ENCODE data around the gene PLBD2. TPM values are rescaled to one million over a fixed set of nuclear protein-coding genes. Genes with fewer than 3 reads are reported as not detected.

Gene PLBD2
- total RNA-seq, 2 donors from 2014 or later, result 14.7 to 14.9 TPM

GRCh38 chr12:113414519-113415038, 56.2 kb downstream of the PLBD2 start:
- Mint-ChIP-seq H3K27ac (no peak overlapping the region), H3K9me3 (no peaks in the 10 kb centered on the region), H3K36me3 (no peaks in the 10 kb centered on the region)
- ATAC-seq (no peak), DNase-seq (ENCODE audit: low spot score in 2 of 2) (no peak)

- no peak for DNase-seq (ENCODE audit: low spot score in 2 of 2)
- ATAC-seq, result no peak
- no peaks in the 10 kb centered on the region for H3K9me3 Mint-ChIP-seq
- no peak overlapping the region for H3K27ac Mint-ChIP-seq
- H3K36me3 Mint-ChIP-seq, result no peaks in the 10 kb centered on the region
These were observed 57.8 kb downstream of the PLBD2 start for GRCh38 chr12:113416091-113416754.

- Mint-ChIP-seq H3K36me3 (no peaks in the 10 kb centered on the region), H3K27ac (no peak overlapping the region), H3K9me3 (no peaks in the 10 kb centered on the region)
- ATAC-seq (no peak), DNase-seq (ENCODE audit: low spot score in 2 of 2) (no peak)
These were observed 60.0 kb downstream of the PLBD2 start for GRCh38 chr12:113418213-113418879.

- Mint-ChIP-seq H3K27ac (no peak overlapping the region), H3K36me3 (no peaks in the 10 kb centered on the region), H3K9me3 (no peaks in the 10 kb centered on the region)
- DNase-seq (ENCODE audit: low spot score in 2 of 2), result no peak
- no peak for ATAC-seq
These were observed 62.7 kb downstream of the PLBD2 start for GRCh38 chr12:113420996-113421595.

- H3K36me3 Mint-ChIP-seq, result no peaks in the 10 kb centered on the region
- ATAC-seq, result peak; percentile 96 to 98
- peak within 1 kb of the TSS; percentile 89 to 94 for H3K27ac Mint-ChIP-seq
- H3K9me3 Mint-ChIP-seq, result no peaks in the 10 kb centered on the region
- DNase-seq (ENCODE audit: low spot score in 2 of 2), result peak; percentile 57 to 61
These were observed 63.9 kb downstream of the PLBD2 start, which contains the start of gene SDSL for GRCh38 chr12:113422030-113422885. TSS of gene SDSL (plus strand) at chr12:113422380. CDS start at chr12:113427983, 5,603 bp downstream.

- Mint-ChIP-seq H3K36me3 (no peaks in the 10 kb centered on the region), H3K27ac (peak overlapping the region in 1 of 2 donors; percentile 89), H3K9me3 (no peaks in the 10 kb centered on the region)
- DNase-seq (ENCODE audit: low spot score in 2 of 2) (no peak), ATAC-seq (no peak)
These were observed 64.7 kb downstream of the PLBD2 start for GRCh38 chr12:113422886-113423669.

GRCh38 chr12:113424456-113424855, 66.1 kb downstream of the PLBD2 start:
- no peak for ATAC-seq
- Mint-ChIP-seq H3K36me3 (no peaks in the 10 kb centered on the region), H3K27ac (no peak overlapping the region), H3K9me3 (no peaks in the 10 kb centered on the region)
- DNase-seq (ENCODE audit: low spot score in 2 of 2), result no peak

- DNase-seq (ENCODE audit: low spot score in 2 of 2) (peak in 1 of 2 donors; percentile 73), ATAC-seq (peak; percentile 40 to 46)
- Mint-ChIP-seq H3K36me3 (no peaks in the 10 kb centered on the region), H3K9me3 (no peaks in the 10 kb centered on the region), H3K27ac (no peak overlapping the region)
These were observed 66.8 kb downstream of the PLBD2 start for GRCh38 chr12:113424915-113425823.

- Mint-ChIP-seq H3K36me3 (no peaks in the 10 kb centered on the region), H3K27ac (no peak overlapping the region), H3K9me3 (no peaks in the 10 kb centered on the region)
- ATAC-seq, result no peak
- no peak for DNase-seq (ENCODE audit: low spot score in 2 of 2)
These were observed 67.6 kb downstream of the PLBD2 start for GRCh38 chr12:113425960-113426453.

GRCh38 chr12:113427882-113428281, 69.5 kb downstream of the PLBD2 start:
- H3K9me3 Mint-ChIP-seq, result no peaks in the 10 kb centered on the region
- no peak for ATAC-seq
- no peak for DNase-seq (ENCODE audit: low spot score in 2 of 2)
- H3K36me3 Mint-ChIP-seq, result no peaks in the 10 kb centered on the region
- no peak overlapping the region for H3K27ac Mint-ChIP-seq

- no peaks in the 10 kb centered on the region for H3K9me3 Mint-ChIP-seq
- no peak for DNase-seq (ENCODE audit: low spot score in 2 of 2)
- no peak overlapping the region for H3K27ac Mint-ChIP-seq
- no peaks in the 10 kb centered on the region for H3K36me3 Mint-ChIP-seq
- no peak for ATAC-seq
These were observed 70.1 kb downstream of the PLBD2 start for GRCh38 chr12:113428482-113428881.

- ATAC-seq, result no peak
- DNase-seq (ENCODE audit: low spot score in 2 of 2), result no peak
- no peaks in the 10 kb centered on the region for H3K9me3 Mint-ChIP-seq
- H3K27ac Mint-ChIP-seq, result no peak overlapping the region
- H3K36me3 Mint-ChIP-seq, result no peaks in the 10 kb centered on the region
These were observed 74.6 kb downstream of the PLBD2 start for GRCh38 chr12:113432986-113433385.

GRCh38 chr12:113435367-113435766, 77.0 kb downstream of the PLBD2 start:
- Mint-ChIP-seq H3K27ac (no peak overlapping the region), H3K9me3 (no peaks in the 10 kb centered on the region), H3K36me3 (no peaks in the 10 kb centered on the region)
- ATAC-seq (no peak), DNase-seq (ENCODE audit: low spot score in 2 of 2) (no peak)

- DNase-seq (ENCODE audit: low spot score in 2 of 2) (no peak), ATAC-seq (no peak)
- Mint-ChIP-seq H3K36me3 (no peaks in the 10 kb centered on the region), H3K27ac (no peak overlapping the region), H3K9me3 (no peaks in the 10 kb centered on the region)
These were observed 78.2 kb downstream of the PLBD2 start for GRCh38 chr12:113436586-113436985.

All from activated naive CD4-positive, alpha-beta T cell treated with anti-CD3 and anti-CD28 coated beads, Interleukin-2, amount 50 U/mL, for 72 hours (primary cell).